ENCODE results near the gene ZEB1. TPM values are rescaled to one million over a fixed set of nuclear protein-coding genes. Genes with fewer than 3 reads are reported as not detected.

Gene ZEB1
- total and polyA plus RNA-seq, 9 of the 15 experiments (the other 6 are each of a cell fraction or from before 2014, with no cell fraction given), result 2.1 to 8.4 (median 4.9) TPM

GRCh38 chr10:31313396-31313795 lies 5.6 kb upstream of the ZEB1 start:
- peaks cover 3 to 4% of the 10 kb centered on the region in 2 experiments; a peak in 2 of 5 replicates for H3K4me1 ChIP-seq (replicated peaks in 1 of 2; ENCODE audit: control insufficient read depth in 2 of 2, insufficient read depth in 2 of 2, low read length in 2 of 2)
- no peaks in the 10 kb centered on the region for H3K27me3 ChIP-seq (ENCODE audit: control insufficient read depth in 2 of 2, insufficient read depth in 2 of 2, low read length in 2 of 2)
- H2AFZ ChIP-seq (ENCODE audit: low read depth, low read length), result no peak overlapping the region
- no peak for DNase-seq (ENCODE audit: extremely low read depth in 1 of 4, low spot score in 3 of 4)
- no peaks in the 10 kb centered on the region for H3K36me3 ChIP-seq (ENCODE audit: control insufficient read depth, insufficient read depth, low read length)
- no peak overlapping the region for H3K27ac ChIP-seq (ENCODE audit: extremely low read depth, low read depth, low read length)
- H3K9me1 ChIP-seq (ENCODE audit: control insufficient read depth, insufficient read depth, low read length), result no peaks in the 10 kb centered on the region
- ChIA-PET POLR2A (interaction anchor here (1.2 kb wide), 1 partner anchor 23 kb away, joined by 3 read pairs; no protein-coding TSS in a partner anchor), CTCF (ENCODE audit: low intra/inter-chr PET ratio) (no interaction called here)
- no peak for ATAC-seq
- BruUV-seq (replicated peaks), result no TSS peak
- no peak overlapping the region for H3K4me2 ChIP-seq (ENCODE audit: insufficient read depth, low read length)
- no peak for FAIRE-seq
- no peak overlapping the region for H3K9ac ChIP-seq (ENCODE audit: insufficient read depth in 1 of 2, low read depth in 2 of 2, low read length in 2 of 2)
- H3K9me3 ChIP-seq (replicated peaks; ENCODE audit: control insufficient read depth, insufficient read depth, low read depth, low read length), result no peaks in the 10 kb centered on the region
- intact Hi-C loops (cut with micrococcal nuclease) (no loop called here), in situ Hi-C loops (cut with MboI) (no loop called here)
- 28% methylated on average over 3 of the region's 3 CpGs for WGBS (ENCODE audit: insufficient coverage, low coverage, missing lambda C conversion rate)
- H3K4me3 ChIP-seq, result no peak overlapping the region
- no peaks in the 10 kb centered on the region for H4K20me1 ChIP-seq (replicated peaks; ENCODE audit: control insufficient read depth, insufficient read depth, low read length)
- TF ChIP-seq, protein P1, sequence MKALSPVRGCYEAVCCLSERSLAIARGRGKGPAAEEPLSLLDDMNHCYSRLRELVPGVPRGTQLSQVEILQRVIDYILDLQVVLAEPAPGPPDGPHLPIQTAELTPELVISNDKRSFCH (CRISPR knock-in tag; IDR thresholded peaks at IDR 0.05), result no peak
- TF ChIP-seq, protein P1 (tag; IDR thresholded peaks at IDR 0.05), result no peak
- TF ChIP-seq DPF2 (IDR thresholded peaks at IDR 0.05) (no peak), EP400 (IDR thresholded peaks at IDR 0.05) (no peak), POLR2A (conservative IDR thresholded peaks at IDR 0.05) (no peak), KDM5B (IDR thresholded peaks at IDR 0.05; ENCODE audit: insufficient replicate concordance, low read depth, low read length) (no peak), ZNF146 (CRISPR knock-in tag; IDR thresholded peaks at IDR 0.05; ENCODE audit: unreplicated experiment) (no peak), MED1 (CRISPR knock-in tag; IDR thresholded peaks at IDR 0.05; ENCODE audit: borderline replicate concordance) (no peak), YY1 (IDR thresholded peaks at IDR 0.05; ENCODE audit: borderline replicate concordance in 1 of 3, control insufficient read depth in 1 of 3, extremely low read depth in 1 of 3, insufficient read depth in 3 of 3, insufficient read length in 1 of 3, insufficient replicate concordance in 2 of 3, low read depth in 1 of 3, low read length in 2 of 3) (no peak), ETV6 (IDR thresholded peaks at IDR 0.05; ENCODE audit: borderline replicate concordance in 1 of 2, low read depth in 2 of 2, low read length in 1 of 2) (no peak), ETV6 (CRISPR knock-in tag; IDR thresholded peaks at IDR 0.05; ENCODE audit: borderline replicate concordance) (no peak), ELF2 (CRISPR knock-in tag; IDR thresholded peaks at IDR 0.05) (no peak), GTF2E2 (tag; IDR thresholded peaks at IDR 0.05) (no peak), SUPT5H (IDR thresholded peaks at IDR 0.05) (no peak), RFX7 (CRISPR knock-in tag; IDR thresholded peaks at IDR 0.05) (no peak), SNRNP70 (optimal IDR thresholded peaks at IDR 0.05; ENCODE audit: low read depth, low read length) (no peak)
- TF ChIP-seq, protein P2, sequence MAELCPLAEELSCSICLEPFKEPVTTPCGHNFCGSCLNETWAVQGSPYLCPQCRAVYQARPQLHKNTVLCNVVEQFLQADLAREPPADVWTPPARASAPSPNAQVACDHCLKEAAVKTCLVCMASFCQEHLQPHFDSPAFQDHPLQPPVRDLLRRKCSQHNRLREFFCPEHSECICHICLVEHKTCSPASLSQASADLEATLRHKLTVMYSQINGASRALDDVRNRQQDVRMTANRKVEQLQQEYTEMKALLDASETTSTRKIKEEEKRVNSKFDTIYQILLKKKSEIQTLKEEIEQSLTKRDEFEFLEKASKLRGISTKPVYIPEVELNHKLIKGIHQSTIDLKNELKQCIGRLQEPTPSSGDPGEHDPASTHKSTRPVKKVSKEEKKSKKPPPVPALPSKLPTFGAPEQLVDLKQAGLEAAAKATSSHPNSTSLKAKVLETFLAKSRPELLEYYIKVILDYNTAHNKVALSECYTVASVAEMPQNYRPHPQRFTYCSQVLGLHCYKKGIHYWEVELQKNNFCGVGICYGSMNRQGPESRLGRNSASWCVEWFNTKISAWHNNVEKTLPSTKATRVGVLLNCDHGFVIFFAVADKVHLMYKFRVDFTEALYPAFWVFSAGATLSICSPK (IDR thresholded peaks at IDR 0.05; ENCODE audit: borderline replicate concordance), result no peak
- peaks cover 5% of the 10 kb centered on the region; the same call in 2 of the 3 replicates for H3K79me2 ChIP-seq (ENCODE audit: control insufficient read depth, insufficient read depth, low read length)
